NCI-H774 (cell line): Measurements from ENCODE around the gene IL19.
A peak's percentile ranks its signal among the peaks of the same experiment; 100 is the strongest.

Source experiments
- DNase-seq: peaks from one replicate; lab custom pipeline; 2025; lab: John Stamatoyannopoulos, UW

IL19 gene

GRCh38 chr1:206800411-206800810 is 29.8 kb downstream of the IL19 start:
- no peak for DNase-seq

GRCh38 chr1:206800891-206801290 is 30.3 kb downstream of the IL19 start:
- DNase-seq: no peak

- no peak for DNase-seq
Observed at GRCh38 chr1:206801467-206801866, 30.9 kb downstream of the IL19 start.

- no peak for DNase-seq
Observed at GRCh38 chr1:206802401-206802800, 31.8 kb downstream of the IL19 start.

DNA sequence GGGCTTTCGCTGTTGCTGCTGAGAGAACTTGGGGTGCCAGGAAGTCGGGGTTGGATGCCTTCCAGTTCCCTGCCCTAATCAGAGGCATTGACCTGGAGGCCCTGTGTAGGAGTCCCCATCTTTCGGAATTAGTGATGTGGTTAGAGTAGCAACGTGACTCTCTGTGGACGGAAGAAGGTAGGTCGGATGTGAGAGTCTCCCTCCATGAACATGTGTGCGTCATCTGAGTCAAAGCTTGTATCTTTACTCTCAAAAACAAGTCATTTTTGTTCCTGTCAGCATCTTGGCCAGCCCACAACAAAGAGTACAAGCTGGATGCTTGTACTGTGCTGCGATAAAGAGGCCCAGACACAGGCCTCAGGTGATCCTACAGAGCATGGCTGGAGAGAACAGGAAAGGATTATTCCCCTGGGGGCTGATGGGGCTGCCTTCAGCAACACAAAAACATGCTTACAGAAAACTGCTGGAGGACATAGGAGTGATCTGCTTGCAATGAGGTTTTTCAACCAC is 32.7 kb downstream of the IL19 start:
- DNase-seq: no peak

DNA sequence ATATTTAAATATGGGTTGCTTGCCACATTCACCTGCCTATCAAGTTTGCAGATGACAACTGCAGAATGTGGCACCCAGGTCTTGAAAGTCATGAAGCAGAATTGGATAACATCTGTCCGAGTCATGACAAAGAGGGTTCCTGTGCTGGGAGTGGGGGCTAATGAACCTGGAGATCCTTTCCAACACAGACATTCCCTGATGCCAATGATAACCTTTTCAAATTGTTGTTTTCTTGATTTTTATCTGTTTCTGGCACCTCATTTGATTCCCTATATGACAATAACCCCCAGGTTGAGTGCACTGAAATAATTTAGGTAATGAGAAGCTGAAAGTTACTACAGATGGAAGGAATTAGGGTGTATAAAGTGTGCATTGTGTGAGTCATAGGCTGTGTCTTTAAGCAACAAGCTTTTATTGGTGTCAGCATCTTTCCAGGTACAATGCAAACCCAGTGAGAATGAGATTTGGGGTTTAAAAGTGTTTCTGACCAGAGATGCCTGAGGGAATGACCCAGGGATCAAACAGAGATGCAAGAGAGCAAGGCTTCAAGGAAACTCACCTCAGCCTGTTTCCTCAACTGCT is 33.7 kb downstream of the IL19 start:
- DNase-seq: no peak

DNA sequence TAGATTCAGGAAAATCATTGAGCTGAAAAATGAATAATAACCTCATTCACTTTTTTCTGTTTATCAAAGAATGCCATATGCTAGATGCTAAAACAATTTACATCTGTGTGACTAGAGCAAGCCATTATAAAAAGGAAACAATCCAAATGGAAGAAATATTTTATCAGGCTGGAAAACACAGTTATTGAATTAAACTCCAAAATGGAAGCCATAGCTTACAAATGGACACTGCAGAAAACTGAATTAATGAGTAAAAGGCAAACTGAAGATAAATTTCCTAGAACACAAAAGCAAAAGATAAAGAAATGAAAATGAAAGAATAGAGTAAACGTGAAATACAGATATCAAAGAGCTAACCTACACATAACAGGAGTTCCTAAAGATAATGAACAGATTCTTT is 34.8 kb downstream of the IL19 start:
- DNase-seq: no peak

- DNase-seq: no peak
Observed at GRCh38 chr1:206808615-206809014, 38.0 kb downstream of the IL19 start.

DNA sequence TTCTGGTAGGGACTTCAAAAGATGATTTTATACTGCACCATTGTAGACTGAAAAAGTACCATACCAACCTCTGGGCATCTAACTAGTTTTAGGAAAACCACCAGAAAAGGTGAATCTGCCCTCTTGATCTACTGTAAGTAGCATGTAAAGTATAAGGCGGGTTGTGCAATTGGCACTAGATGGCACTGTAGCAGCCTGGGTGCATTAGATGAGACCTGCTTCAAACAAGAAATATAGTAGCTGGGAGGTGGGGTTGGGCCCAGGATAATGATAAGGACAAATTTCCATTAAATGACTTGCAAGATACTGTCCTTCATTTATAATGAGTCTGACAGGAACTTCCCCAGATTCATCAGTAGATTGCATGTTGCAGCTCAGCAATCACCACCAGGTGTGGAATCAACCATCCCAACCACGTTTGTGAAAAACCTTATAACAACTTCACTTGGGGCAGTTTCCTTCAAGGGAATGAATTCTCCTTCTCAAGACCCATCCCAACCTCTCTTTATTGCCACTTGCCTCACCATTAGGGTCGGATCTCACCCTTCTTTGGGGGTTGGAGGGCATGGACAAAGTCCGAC is 39.0 kb downstream of the IL19 start:
- no peak for DNase-seq

- no peak for DNase-seq
Observed at GRCh38 chr1:206812471-206812870, 41.9 kb downstream of the IL19 start.

DNA sequence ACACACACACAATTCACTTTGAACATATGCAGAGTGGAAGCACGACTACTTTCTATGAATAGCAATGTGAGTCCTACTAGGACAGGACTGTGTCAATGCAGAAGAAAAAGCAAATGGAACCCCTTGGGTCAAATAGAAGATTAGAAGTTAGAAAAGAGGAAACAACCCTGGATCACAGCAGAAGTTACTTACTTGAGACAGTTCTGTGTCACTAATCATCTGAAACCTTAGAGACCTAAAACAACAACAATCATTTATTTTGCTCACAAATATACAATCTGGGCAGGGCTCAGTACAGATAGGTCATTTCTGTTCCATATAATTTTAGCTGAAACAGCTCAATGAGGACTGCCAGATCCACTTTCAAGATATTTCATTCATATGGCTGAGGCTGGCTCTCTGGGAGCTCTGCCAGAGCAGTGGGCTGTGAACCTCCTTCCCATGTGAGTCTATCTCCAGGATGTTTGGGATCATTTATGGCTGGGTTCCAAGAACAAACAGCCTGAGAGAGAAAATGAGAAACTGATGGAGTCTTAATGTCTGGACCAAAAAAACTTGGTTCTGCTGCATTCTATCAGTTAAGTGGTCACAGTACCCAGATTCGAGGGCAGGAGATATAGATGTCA is 44.3 kb downstream of the IL19 start:
- no peak for DNase-seq

DNA sequence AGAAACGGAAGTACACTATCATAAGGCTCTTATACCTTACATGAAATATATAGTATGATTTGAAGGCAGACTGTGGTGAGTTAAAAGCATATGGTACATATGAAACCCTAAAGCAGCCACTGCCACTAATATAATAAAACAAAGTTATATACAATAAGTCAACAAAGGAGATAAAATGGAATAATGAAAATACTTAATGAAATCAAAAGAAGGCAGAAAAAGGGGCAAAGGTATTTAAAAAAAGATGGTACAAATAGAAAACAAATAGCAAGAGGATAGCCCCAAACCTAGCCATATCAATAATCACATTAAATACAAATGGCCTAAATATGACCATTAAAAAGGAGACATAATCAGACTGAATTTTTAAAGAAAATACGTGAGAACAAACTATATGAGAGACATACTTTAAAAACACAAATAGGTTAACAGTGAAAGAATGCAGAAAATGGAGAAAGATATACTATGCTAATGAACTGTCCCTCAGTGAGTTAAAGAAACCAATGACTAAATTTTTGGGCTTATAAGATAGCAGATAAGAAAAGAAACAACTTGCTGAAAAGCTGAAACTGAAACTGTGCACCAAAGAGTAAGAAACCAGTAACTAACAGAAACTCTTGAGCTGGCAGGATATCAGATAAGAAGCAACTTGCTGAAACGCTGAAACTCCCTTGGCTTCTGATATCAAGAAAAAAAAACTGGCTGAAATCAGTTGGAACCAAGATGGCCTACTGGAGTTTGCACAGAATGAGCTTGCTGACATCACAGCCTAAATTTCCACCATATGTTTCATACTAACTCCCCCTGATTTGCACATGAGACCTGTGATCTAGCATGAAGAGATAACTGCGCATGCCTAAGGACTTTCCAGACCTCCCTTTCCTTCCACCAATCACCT is 46.1 kb downstream of the IL19 start:
- DNase-seq: no peak

- DNase-seq: peak; percentile 35
Observed at GRCh38 chr1:206821493-206821892, 50.9 kb downstream of the IL19 start.

GRCh38 chr1:206823727-206824126 is 53.2 kb downstream of the IL19 start:
- no peak for DNase-seq

DNA sequence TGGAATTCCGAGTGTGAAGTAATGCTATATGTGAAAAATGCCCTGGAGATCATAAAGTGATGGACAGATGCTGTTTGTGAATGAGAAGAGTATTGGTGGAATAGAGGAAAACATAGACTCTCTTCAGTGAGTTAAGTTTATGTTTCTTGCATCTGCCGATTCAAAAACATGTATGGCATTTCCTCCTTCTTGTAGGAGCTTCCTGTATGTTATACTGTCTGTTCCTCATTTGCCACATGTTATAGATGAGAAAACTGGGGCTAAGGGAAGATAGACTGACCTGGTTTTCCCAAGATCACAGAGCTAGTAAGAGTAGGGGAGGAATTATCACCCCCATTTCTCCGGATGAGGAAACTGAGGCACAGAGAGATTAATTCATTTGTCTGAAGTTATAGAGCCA is 53.8 kb downstream of the IL19 start:
- DNase-seq: no peak

GRCh38 chr1:206826394-206826793 is 55.8 kb downstream of the IL19 start:
- DNase-seq: no peak

- DNase-seq: no peak
Observed at GRCh38 chr1:206828061-206828460, 57.5 kb downstream of the IL19 start.

DNA sequence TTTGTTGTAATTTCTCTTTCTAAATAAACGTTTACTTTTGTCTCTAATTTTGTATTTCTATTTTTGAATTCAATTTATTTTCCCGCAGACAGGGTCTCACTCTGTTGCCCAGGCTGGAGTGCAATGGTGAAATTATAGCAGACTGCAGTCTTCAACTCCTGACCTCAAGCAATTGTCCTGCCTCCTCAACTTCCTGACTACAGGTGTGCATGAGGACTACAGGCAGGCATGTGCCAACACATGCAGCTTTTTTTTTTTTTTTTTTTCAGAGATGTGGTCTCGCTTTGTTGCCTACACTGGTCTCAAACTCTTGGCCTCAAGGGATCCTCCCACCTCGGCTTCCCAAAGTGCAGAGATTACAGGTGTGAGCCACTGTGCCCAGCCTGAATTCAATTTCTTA is 58.2 kb downstream of the IL19 start:
- DNase-seq: no peak

- DNase-seq: no peak
Observed at GRCh38 chr1:206829282-206829681, 58.7 kb downstream of the IL19 start.

DNA sequence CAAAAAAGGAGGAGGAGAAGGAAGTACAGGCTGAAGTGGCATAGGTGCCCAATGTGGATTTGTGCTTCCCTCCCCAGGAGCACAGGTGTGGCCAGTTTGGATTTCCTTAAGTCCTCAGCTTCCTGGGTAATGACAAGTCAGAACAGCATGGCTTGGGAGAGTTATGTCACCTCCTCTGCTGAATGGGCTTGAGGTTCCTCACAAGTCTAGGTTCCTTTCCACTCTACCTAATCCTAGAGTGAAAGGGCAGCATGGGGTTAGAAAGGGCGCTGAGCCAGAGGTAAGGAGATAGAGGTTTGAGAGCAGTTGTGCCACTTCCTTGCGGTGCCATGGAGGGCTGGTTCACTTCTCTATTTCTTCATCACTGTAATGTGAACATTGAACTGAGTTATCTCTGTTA is 59.3 kb downstream of the IL19 start:
- DNase-seq: no peak

DNA sequence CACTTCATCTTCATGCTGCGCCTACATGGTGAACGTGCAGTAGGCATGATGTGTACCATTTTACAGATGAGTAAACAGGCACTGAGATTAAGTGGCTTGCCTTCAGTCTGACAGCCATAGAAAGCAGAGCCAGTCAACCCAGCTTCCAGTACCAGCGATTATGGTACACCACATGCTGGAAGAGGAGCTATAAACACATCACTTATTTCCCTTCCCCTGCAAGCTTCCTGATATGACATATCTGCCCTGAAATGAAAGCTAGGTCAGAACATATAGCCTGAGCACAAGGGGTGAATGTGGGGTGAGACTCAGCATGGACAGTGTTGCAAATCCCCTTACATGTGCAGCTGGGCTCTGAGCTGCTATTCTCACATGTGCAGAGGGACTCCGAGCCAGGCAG is 61.1 kb downstream of the IL19 start:
- no peak for DNase-seq

- no peak for DNase-seq
Observed at GRCh38 chr1:206832352-206832880, 61.8 kb downstream of the IL19 start.
